ENCODE measurements around the gene NMNAT2. TPM values are rescaled to one million over a fixed set of nuclear protein-coding genes. Genes with fewer than 3 reads are reported as not detected.
A peak's percentile ranks its signal among the peaks of the same experiment; 100 is the strongest.

Gene NMNAT2
- total RNA-seq, 1 donor from 2014 or later = 0.49 TPM

DNA sequence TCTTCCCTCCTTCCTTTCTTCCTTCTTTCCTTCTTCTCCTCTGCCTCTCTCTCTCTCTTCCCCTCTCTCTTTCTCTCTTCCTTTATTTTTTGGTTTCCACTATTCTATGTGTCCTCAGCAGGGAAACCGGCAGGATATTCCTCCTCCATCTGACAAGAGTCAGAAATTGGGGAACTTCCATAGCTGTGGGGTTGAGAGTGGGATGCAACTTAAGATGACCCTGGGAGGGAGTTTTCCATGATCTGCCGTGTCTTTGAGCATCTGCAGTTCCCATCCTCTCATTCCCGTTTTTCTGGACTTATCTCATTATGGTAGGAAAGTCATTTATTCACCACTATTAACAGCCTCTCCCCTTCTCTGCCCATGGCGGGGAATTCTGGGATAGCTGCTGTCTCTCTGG lies 98.6 kb downstream of the NMNAT2 start:
- H3F3A ChIP-seq (ENCODE audit: low read depth) = no peaks in the 10 kb centered on the region
- no peaks in the 10 kb centered on the region for H3K36me3 ChIP-seq
- no peak overlapping the region for H3K4me3 ChIP-seq
- no peaks in the 10 kb centered on the region for H3K9me3 Mint-ChIP-seq
- no peak for DNase-seq (ENCODE audit: low spot score)
- H3K4me1 Mint-ChIP-seq = peaks cover 39% of the 10 kb centered on the region
- TF ChIP-seq EZH2phosphoT487 (IDR thresholded peaks at IDR 0.05) (no peak), EZH2 (IDR thresholded peaks at IDR 0.05) (no peak)
- TF ChIP-seq, protein P1, sequence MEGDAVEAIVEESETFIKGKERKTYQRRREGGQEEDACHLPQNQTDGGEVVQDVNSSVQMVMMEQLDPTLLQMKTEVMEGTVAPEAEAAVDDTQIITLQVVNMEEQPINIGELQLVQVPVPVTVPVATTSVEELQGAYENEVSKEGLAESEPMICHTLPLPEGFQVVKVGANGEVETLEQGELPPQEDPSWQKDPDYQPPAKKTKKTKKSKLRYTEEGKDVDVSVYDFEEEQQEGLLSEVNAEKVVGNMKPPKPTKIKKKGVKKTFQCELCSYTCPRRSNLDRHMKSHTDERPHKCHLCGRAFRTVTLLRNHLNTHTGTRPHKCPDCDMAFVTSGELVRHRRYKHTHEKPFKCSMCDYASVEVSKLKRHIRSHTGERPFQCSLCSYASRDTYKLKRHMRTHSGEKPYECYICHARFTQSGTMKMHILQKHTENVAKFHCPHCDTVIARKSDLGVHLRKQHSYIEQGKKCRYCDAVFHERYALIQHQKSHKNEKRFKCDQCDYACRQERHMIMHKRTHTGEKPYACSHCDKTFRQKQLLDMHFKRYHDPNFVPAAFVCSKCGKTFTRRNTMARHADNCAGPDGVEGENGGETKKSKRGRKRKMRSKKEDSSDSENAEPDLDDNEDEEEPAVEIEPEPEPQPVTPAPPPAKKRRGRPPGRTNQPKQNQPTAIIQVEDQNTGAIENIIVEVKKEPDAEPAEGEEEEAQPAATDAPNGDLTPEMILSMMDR (IDR thresholded peaks at IDR 0.05) = no peak
- no peaks in the 10 kb centered on the region for H3K36me3 Mint-ChIP-seq
- H3K9ac ChIP-seq = no peak overlapping the region
- H3K4me1 ChIP-seq = peaks cover 7% of the 10 kb centered on the region
- H4K20me1 ChIP-seq (ENCODE audit: low read depth) = no peaks in the 10 kb centered on the region
- no peak overlapping the region for H3K4me3 Mint-ChIP-seq
- H3K9me3 ChIP-seq (ENCODE audit: low read depth) = no peaks in the 10 kb centered on the region
- H3K27ac Mint-ChIP-seq = peak overlapping the region; percentile 21
- H2AFZ ChIP-seq (replicated peaks) = no peak overlapping the region
- H3K4me2 ChIP-seq = no peak overlapping the region
- no peaks in the 10 kb centered on the region for H3K79me2 ChIP-seq (ENCODE audit: low read depth)
- peaks cover 8% of the 10 kb centered on the region for H3K27me3 Mint-ChIP-seq (ENCODE audit: insufficient read depth, low read depth)
- H3K27ac ChIP-seq = no peak overlapping the region
- H3K27me3 ChIP-seq = no peaks in the 10 kb centered on the region

DNA sequence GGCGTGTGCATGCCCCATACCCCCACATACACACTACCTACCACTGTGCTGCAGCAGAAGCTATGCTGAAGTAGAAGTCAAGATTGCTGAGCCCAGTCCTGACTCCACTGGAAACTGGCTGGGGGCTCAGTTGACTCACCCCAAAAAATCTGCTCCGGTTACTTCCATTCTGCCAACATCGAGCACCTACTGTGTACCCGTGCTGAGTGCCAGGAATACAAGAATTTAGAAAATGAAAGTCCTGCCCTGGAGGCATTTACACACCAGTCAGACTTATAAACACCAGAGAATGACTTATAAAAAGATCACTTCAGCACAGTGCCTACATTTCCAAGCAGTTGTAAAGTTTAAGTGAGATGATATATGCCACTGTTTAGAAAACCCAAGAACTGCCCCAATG lies 99.1 kb downstream of the NMNAT2 start:
- no peak overlapping the region for H2AFZ ChIP-seq (replicated peaks)
- no peaks in the 10 kb centered on the region for H3K36me3 ChIP-seq
- H3K4me1 ChIP-seq = peaks cover 7% of the 10 kb centered on the region
- H3K9me3 ChIP-seq (ENCODE audit: low read depth) = no peaks in the 10 kb centered on the region
- H3K4me3 Mint-ChIP-seq = no peak overlapping the region
- H3K27ac ChIP-seq = no peak overlapping the region
- H3F3A ChIP-seq (ENCODE audit: low read depth) = no peaks in the 10 kb centered on the region
- no peaks in the 10 kb centered on the region for H3K27me3 ChIP-seq
- TF ChIP-seq, protein P1 (IDR thresholded peaks at IDR 0.05) = no peak
- no peak for TF ChIP-seq EZH2 (IDR thresholded peaks at IDR 0.05)
- TF ChIP-seq EZH2phosphoT487 (IDR thresholded peaks at IDR 0.05) = no peak
- peak overlapping the region; percentile 46 for H3K27ac Mint-ChIP-seq
- no peak overlapping the region for H3K4me3 ChIP-seq
- peaks cover 8% of the 10 kb centered on the region for H3K27me3 Mint-ChIP-seq (ENCODE audit: insufficient read depth, low read depth)
- no peaks in the 10 kb centered on the region for H3K9me3 Mint-ChIP-seq
- H3K36me3 Mint-ChIP-seq = no peaks in the 10 kb centered on the region
- H3K79me2 ChIP-seq (ENCODE audit: low read depth) = no peaks in the 10 kb centered on the region
- no peak overlapping the region for H3K9ac ChIP-seq
- H4K20me1 ChIP-seq (ENCODE audit: low read depth) = no peaks in the 10 kb centered on the region
- H3K4me1 Mint-ChIP-seq = peaks cover 44% of the 10 kb centered on the region
- H3K4me2 ChIP-seq = no peak overlapping the region
- DNase-seq (ENCODE audit: low spot score) = no peak

DNA sequence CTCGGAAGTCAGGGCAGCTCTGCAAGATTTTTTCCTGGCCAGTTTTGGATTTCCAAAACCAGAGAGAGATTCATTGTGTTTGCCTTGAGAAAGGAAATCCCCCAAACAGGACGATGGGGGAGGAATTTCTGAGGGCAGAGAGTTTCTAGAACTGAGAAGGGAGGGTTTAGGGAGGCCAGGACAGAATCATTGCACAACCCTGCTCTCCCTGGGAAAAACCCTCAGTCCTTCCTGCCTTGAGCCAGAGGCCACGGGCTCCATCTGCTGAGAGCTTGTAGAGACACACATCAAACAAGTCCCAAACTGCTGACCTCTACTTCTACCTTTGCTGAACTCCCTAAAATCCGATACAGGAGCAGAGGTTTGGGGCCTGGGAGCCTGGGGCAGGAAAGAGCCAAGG lies 99.7 kb downstream of the NMNAT2 start:
- H3K4me1 Mint-ChIP-seq = peaks cover 48% of the 10 kb centered on the region
- peak; percentile 61 for DNase-seq (ENCODE audit: low spot score)

More for the DNA sequence above, 99.7 kb downstream of the NMNAT2 start:
- H3K36me3 ChIP-seq = no peaks in the 10 kb centered on the region
- Mint-ChIP-seq H3K27ac (peak overlapping the region; percentile 62), H3K4me3 (no peak overlapping the region), H3K9me3 (no peaks in the 10 kb centered on the region), H3K27me3 (ENCODE audit: insufficient read depth, low read depth) (peaks cover 8% of the 10 kb centered on the region), H3K36me3 (no peaks in the 10 kb centered on the region)
- no peak overlapping the region for H3K27ac ChIP-seq
- no peaks in the 10 kb centered on the region for H3K27me3 ChIP-seq
- no peaks in the 10 kb centered on the region for H4K20me1 ChIP-seq (ENCODE audit: low read depth)
- no peaks in the 10 kb centered on the region for H3F3A ChIP-seq (ENCODE audit: low read depth)
- H3K9me3 ChIP-seq (ENCODE audit: low read depth) = no peaks in the 10 kb centered on the region
- no peak for TF ChIP-seq EZH2 (IDR thresholded peaks at IDR 0.05)
- TF ChIP-seq, protein P1 (IDR thresholded peaks at IDR 0.05) = peak; percentile 41
- no peak for TF ChIP-seq EZH2phosphoT487 (IDR thresholded peaks at IDR 0.05)
- no peak overlapping the region for H3K4me2 ChIP-seq
- H3K79me2 ChIP-seq (ENCODE audit: low read depth) = no peaks in the 10 kb centered on the region
- H3K4me1 ChIP-seq = peaks cover 8% of the 10 kb centered on the region
- H3K9ac ChIP-seq = no peak overlapping the region
- H2AFZ ChIP-seq (replicated peaks) = peak overlapping the region; percentile 52
- H3K4me3 ChIP-seq = no peak overlapping the region
